Neural progenitor cell (in vitro differentiated cells): ENCODE data around the gene ENDOU.

ENCODE experiments used
- CTCF ChIP-seq: fragments of 200-600 bp; sonication (generic); IDR thresholded peaks from 2 replicates; pipeline ENCODE4 v1.5.1; 2017; ENCODE audit warnings: antibody characterized with exemption, mild to moderate bottlenecking
- EZH2 ChIP-seq: fragments of 200-600 bp; sonication (generic); IDR thresholded peaks from 2 replicates; pipeline ENCODE4 v1.6.1; 2017; ENCODE audit warnings: antibody characterized with exemption, mild to moderate bottlenecking, moderate library complexity

- TF ChIP-seq CTCF = no peak
- no peak for TF ChIP-seq EZH2
These were observed 41.4 kb upstream of the ENDOU start for GRCh38 chr12:47766502-47767215.
